GM21619 (cell line): ENCODE results near the gene CRY1.

Source experiments
- ATAC-seq: cut with Tn5 transposase; IDR thresholded peaks from one replicate; pipeline ENCODE4 v1.9.1; 2021; ENCODE audit not compliant: unreplicated experiment

CRY1 gene

DNA sequence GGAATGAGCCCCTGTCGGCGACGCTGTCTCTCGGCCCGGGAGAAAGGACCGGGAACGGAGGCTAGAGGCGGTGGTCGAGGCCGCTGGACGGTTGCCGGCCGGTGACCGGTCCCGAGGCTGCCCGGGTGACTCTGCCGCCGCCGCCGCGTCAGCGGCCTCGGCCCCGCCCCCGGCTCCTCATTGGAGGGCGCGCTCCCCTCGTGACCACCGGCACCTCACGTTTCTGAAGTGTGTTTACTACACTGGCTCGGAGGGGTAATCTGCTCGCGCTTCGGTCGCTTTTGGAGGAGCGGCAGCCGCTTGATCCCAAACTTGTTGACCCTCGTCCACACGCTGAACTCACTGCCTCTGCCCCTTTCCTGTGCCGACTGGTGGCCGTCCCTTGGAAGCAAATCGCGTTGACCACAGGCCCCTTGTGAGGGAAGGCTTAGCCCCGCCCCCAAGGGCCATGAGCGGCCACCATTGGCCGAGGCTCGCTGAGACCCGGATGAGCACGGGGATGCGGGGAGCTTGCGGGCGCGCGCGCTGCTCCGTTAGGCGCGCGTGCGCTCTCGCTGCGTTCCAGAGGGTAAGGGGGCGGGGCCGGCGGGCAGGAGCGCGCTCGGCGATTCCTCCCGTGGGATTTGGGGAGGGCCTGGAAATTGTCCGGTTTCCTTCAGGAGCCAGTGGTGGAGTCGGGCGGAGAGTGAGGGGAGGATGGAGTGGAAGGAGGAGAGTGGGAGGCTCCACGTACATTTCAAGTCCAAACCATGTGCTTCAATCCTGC lies at the start of gene CRY1:
Gene CRY1 (minus strand): TSS at position 133 of the 766 bp plus-strand sequence. CDS start 588 bp downstream, outside the sequence.
- ATAC-seq = peak; percentile 94

DNA sequence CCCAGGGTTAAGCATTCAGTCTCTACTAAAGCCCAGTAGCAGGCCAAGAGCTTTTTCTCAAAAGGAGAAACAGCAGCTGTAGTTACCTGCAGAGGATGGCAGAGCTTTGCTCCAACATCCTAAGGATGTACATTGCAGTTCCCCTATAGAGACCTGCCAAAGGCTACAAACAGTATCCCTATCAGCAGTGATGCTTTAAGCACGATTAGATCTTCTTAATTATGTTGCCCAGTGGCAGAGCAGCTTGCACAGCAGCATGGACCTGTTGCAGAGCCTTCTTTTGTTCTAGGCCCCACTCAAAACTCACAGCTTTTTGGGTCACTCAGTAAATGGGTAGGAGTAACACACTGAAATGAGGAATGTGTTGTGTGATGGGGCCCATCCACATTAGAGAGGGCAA lies 46.4 kb upstream of the CRY1 start:
- no peak for ATAC-seq

DNA sequence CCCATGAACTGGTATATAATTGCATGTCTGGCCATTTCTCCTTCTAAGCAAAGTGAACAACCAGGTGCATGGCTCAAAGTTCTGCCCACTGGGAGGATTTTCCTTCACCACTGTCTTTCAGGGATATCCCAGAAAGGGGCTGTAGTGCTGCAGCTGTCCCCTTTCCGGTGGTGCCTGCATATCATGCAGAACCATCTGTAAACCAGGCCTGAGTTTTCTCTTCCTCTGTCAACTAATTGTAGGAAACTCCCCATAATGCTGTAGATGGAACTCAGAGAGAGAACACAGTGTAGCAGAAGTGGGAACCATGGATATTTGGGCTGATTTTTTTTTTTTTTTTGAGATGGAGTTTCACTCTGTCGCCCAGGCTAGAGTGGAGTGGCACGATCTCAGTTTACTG lies 45.6 kb upstream of the CRY1 start:
- no peak for ATAC-seq

DNA sequence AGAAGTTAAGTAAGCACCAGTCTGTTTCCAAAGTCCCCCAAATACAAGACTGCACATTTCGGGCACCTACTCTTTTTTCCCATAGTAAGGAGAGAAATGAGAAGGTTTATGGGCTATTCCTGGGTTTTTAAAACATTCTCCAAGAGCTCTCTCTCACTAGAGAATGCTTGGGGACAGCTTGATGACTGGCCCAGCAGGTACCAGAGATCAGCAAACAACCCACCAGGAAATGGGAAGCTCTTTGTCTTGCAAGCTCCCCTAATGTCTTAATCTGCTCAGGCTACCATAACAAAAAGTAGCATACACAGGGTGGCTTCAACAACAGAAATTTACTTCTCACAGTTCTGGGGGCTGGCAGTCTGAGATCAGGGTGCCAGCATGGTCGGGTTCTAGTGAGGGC lies 41.8 kb upstream of the CRY1 start:
- ATAC-seq = no peak

DNA sequence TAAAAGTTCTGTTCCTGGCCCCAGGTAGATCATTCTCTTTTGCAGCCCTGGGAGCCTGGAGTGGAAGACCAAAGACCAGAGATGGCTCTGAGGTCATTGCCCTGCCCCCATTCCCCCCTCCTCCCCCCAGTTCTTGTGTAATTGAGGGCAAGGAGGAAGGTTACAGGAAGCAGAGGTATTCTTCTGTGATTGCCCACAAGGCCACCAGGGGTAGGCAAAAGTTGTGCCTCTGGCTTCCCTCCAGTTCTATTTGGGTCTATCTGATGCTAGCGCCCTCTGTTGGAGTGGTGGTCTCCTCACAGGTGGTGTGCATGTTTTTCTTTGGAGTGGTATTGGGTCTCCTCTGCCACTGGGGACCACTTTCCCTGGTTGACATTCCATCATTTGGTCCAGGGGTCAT lies 41.2 kb upstream of the CRY1 start:
- no peak for ATAC-seq

DNA sequence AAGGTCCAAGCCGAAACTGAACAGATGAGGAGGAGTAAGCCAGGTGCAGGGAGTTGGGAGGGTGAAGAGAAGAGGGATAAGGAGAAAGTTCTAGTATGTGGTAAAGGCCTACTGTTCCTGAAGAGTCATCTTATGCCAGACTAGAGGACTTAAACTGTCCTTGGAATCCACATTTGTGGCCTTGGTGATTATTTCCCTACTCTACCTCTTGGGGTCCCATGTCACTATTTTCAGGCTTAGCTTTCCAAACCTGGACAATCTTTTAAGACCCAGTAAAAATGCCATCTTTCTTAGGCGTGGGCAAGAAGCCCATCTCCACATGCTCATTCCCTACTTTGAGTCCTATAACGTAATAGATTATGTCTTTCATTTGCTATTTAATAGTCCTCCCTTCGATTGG lies 40.1 kb upstream of the CRY1 start:
- no peak for ATAC-seq

DNA sequence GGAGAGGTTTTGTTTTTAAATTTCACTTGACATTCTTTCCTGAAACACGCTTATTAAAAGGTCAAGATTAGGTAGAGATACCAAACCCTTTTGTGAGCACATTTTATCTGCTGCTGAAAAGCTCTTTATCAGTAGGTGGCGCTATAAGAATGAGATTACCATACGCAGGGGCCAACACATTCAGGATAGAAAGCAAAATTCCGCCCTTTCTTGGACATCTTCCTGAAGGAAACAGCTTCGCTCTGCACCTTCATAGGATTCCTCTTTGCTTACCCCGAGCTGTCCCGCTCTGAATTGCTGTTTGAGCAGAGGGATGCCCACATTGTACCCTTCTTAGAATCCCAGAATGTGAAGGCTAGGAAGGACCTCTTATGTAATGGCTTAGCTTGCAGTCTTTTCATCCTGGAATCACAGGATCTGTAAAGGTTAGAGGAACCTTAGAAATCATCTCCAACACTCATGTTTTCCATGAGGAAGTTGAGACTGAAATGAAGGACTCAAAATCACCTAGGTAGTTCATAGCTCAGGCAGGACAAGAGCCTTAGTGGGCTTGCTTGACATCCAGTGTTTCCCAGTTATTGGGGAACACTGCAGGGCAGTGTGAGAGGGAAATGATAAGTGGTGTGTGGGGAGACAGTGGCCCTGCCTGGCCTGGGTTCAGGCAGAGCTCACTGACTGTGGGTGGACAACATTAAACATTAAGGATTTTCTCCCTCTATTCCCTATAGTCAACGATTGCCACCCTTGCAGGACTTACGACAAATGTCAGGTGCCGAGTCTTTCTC lies 38.7 kb upstream of the CRY1 start:
- ATAC-seq = no peak

DNA sequence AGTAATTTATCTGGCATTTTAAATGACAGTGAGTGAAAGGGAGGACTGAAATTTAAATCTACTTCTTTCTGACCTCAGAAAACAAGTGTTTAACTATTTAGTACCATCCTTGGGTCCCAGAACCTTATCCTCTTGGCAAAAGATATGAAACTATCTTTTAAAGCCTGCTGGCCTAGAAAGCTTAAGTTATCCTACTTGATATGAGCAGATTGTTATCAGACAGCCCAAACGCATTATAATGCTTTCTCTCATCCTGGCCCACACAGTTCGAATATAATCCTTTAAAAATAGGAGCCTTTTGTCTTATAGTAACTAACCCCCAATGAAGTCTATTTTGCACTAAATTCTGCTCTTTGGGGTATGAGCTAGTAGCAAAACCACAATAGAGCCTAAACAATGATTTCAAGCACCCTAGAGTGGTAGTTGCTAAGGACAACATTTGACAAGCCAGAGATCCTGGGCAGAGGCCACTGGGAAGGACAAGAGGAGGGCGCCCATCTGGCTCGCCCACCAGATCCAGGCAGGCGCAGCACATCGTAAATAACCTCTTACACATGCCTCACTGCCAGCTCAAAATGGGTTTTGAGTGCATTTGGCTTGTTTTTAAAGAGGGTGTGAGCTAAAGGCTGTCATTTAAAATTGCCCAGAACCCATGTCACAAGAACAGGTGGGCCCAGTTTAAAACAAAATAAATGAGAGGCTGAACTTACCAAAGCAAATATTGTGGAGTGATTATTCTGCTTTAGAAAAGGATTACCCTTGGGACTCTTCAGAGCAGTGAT lies 37.7 kb upstream of the CRY1 start:
- ATAC-seq = no peak

DNA sequence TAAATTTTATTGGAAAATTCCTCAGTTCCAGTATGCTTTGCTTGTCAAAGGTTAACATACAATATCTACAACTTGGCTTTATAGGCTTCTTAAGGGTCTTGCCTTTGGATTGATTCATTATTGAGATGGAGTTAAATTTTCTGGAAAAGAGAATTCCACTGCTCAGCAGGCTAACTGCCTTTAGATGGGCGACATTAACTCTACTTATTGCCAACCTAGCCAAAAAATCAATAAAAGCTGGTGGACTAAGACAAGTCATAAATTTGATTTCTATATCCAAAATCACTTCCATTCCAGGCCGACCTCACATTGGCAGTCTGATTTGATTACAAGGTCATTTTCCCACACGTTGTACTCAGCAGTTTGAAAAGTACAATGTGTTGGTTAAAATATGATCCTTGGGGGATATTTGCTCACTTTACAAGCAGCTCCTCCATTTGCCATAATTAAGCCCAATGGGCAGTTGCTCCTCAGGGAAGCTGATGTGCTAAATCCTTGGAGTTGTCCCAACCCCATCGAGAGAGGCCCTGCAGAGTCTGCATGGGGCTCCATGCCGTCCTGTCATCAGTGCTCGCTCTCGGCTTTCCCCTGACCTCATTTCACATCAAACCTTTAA lies 36.1 kb upstream of the CRY1 start:
- ATAC-seq = no peak

DNA sequence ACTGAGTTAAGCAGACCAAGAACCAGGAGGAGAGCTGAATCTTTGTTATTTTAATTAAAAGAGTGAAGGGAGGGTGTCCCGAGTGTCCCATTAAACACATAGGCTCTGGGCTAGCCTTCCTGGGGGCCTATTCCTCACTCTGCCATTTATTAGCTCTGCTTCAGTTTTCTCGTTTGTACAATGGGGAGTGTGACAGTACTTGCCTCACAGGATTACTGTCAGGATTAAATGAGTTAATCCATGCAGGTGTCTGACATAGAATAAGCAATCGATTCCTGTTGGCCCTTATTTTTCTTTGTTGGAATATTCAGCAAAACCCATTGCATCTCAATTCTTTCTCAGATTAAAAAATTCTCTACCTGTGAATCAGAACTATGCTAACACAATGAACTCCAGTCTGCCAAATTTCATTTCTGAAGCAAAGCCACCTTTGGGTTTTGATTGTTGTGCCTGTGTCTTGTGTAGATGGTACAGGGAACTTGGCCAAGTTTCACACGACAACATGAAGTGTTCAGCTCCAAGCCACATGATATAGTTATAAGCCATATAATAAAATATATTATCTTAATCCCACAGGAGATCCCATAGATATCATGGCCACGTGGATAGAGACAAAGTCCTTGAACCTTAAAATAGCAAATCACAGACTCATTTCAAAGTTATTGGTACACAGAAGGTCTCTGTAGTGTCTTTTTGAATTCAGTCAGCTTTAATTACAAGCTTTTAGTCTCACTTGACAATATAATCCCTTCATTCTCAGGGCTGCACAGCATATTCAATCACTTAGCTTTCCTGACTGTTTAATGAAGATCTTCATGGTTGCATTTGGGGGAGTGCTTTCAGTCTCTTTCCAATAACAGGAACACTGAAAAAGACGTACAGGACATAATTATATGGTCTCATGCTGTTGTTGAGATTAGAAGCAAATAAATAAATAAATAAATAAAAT lies 34.4 kb upstream of the CRY1 start:
- no peak for ATAC-seq

DNA sequence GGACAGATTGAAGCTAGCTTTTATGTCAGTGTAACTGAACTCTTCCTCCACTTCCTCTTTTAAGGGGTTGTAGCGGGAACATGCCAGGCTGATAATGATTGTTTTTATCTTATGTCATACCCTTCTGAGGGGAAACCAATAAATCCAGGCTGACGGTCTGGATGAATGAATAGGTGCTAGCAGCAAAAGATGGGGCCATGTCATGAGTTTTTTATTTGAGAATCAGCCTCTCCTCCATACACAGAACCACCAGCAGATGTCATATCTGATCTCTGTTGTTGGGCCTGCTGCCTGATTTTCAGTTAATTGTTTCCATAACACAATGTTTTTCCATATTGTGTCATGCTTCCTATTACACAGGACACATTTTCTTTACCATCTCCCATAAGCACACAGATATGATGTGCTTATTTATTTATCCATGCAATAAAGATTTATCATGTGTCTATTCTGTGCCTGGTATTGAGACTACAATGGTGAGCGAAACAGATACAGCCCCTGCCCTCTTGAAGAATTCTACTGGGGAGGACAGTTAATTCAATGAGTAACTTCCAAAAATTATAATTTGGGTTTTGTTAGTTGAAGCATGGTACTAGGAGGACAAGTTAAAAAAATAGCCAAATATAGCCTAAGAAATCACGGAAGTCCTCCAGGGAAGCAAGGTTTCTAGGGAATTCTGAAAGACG lies 33.6 kb upstream of the CRY1 start:
- no peak for ATAC-seq

DNA sequence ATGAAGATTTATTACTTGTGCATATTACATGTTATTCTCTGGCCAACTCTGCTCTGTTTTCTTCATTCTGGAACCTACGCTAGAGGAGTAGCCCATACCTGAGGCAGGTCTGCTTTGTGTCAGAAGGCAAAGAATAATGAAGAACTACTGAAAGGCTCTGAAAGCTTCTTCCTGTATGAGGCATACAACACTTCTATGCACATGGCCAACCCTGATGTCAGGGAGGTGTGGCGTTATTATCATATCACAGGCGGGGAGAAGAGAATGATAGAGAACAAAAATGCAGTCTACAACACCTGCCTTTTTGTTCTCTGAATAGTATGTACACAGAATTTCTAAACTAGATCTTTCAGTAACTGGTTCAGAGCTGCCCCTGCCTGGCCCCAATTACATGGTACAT lies 32.5 kb upstream of the CRY1 start:
- ATAC-seq = no peak

DNA sequence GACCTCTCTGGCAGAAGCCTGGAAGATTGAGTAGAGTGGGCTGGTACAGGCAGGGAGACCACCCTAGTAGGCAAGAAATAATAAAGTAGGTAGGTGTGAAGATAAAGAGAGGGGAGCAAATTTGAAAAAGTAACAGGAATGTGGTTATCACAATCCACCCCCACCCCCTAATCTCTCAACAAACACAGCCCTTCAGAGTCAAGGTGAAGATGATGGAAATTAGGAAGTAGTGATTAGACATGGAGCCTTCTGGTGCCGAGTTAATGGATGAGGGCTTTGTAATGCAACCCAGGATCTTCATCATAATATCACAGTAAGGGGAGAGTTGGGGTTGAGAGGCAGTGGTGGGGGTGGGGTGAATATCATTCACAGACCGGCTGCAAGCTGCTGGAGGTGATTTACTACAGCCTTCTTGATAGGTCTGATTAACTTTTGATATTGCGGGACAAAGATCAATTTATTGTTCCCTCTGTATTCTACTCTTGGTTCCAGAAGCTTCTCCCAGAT lies 29.2 kb upstream of the CRY1 start:
- no peak for ATAC-seq

DNA sequence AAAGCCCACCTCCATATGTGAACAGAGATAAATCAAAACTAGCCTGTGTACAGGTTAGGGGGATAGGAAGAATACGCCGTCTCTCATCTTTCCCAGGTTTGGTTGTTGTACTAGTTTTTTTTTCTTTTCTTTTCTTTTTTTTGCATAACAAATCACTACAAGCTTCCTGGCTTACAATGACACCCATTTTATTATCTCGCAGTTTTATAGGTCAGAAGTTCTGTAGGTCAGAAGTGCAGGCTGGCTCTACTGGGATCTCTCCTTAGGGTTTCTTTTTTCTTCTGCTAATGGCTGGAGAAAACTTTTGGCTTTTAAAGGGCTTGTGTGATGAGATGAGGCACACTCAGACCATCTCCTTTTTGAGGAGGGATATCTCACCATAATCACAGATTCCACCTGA lies 25.7 kb upstream of the CRY1 start:
- no peak for ATAC-seq

DNA sequence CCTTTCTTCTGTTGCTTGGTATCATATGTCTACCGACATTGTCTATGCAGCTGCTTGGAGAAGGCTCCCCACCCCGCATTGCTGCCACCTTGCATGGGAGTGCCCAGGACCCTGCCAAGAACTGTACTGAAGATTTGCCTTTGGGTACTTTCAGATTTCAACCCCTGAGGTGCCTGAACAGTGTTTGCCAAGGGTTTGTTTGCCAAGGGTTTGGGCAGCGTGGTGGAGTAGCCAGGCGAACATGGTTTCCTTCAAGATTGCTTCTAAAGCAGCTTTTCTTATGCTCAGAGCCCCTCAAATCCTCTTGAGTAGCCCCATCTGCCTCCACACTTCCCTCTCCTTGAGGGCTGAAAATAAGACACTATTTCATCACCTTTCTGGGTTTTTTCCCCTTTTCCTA lies 25.3 kb upstream of the CRY1 start:
- no peak for ATAC-seq

DNA sequence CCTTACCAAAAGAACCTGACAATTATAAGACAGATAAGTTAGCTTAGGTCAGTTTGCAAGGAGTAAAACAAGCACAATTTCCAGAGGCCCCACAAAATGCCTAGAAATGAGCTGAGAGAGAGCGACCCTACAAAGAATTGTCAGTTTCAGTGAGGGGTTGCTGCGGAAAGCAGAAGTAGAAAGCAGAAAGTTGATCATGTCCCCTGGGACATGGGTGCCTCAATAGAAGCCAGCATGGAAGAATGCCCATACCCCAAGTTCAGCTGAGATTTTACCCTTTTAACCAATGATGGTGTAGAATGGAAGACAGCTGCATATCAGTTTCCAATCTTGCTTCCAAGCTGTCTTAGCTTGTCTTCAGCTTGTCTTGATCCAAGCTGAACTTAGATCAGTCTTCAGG lies 21.8 kb upstream of the CRY1 start:
- no peak for ATAC-seq

DNA sequence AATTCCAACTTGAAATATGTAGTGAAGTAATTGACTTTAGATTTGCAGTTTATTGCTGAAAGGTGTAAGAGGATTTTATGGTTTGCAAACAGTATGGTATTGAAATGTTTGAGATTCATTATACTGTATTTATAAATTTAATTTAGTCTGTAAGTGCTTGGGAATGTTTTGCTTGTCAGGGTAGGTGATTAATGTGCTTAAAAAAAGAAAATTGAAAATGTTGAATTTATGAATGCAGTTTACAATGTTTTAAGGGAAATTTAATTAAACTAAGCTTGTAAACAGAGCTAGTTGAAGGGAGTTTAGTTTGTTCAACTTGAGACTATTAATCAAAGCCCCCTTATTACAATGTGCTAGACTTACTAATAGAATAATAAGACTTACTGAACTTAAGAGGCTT lies 18.0 kb upstream of the CRY1 start:
- ATAC-seq = no peak

DNA sequence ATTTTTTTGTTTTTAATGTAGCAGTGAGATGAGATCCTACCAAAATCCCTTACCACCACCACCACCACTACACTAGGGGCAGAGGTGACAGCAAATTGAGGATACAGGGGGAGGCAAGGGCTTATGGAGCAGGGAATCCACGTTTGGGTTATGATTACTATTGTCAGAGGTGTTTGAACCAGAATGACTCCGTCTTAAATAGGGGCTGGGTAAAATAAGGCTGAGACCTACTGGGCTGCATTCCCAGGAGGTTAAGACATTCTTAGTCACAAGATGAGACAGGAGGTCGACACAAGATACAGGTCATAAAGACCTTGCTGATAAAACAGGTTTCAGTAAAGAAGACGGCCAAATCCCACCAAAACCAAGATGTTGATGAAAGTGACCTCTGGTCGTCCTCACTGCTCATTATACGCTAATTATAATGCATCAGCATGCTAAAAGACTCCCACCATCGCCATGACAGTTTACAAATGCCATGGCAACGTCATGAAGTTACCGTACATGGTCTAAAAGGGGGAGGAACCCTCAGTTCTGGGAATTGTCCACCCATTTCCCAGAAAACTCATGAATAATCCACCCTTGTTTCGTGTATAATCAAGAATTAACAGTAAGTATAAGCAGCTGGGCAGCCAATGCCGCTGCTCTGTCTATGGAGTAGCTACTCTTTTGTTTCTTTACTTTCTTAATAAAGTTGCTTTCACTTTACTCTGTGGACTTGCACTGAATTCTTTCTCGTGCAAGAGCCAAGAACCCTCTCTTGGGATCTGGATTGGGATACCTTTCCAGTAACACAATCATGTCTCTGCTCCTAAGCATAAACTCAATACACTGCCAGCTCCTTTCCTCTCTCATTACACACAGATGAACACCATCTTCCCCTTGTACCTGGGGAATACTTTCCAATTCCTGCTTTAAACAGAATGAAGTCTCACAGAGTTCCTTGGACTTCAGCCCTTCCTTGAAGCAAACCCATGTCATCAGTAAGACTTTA lies 16.7 kb upstream of the CRY1 start:
- no peak for ATAC-seq
